ENCODE data around the gene LINS1. TPM values are rescaled to one million over a fixed set of nuclear protein-coding genes. Genes with fewer than 3 reads are reported as not detected.

Gene LINS1
- total RNA-seq, 1 donor from 2014 or later: 17.0 TPM

DNA sequence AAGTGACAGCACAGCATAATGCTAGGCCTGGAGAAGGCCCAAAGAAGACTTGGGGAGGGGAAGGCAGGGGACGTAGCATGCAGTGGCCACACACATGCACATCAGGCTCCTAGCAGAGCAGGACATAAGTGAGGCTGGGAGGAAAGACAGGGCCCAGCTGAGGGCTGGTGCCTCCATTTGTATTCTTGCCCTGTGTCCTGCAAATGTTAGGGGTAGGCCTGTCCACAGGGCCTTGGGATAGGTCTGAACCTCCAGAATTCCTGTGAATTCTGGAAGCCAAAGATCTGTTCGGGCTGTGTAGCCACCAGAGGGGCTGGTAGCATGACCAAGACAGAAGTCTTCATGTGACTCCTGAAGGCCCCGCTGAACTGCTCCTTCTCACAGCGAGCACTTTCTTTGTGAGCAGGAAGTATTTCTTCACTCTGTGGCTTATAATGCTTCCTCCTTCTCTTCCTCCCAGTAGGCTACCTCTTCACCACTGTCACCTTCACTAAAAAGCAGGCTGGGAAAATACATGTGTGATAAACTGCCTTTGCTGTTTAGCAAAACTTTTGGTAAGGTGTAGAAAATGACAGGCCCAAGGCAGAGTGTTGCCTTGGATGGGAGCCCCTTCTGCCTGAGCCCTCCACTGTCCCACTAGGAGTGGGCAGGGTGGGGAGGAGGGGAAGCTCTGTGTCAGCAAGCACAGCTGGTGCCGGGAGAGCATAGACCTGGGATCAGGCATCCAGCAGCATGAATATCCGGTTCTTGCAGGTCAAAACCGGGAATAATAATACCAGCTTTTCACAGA lies 81.7 kb downstream of the LINS1 start:
- H3K9me3 Mint-ChIP-seq: peaks cover 11% of the 10 kb centered on the region
- no peak for TF ChIP-seq CTCF (IDR thresholded peaks at IDR 0.05; ENCODE audit: unreplicated experiment)
- H3K27me3 Mint-ChIP-seq (ENCODE audit: low read depth): peaks cover 10% of the 10 kb centered on the region
- H3K4me3 Mint-ChIP-seq: no peak overlapping the region
- H3K4me1 Mint-ChIP-seq: no peaks in the 10 kb centered on the region
- no peak overlapping the region for H3K27ac Mint-ChIP-seq
- H3K36me3 Mint-ChIP-seq: no peaks in the 10 kb centered on the region
- no peak for DNase-seq (ENCODE audit: low spot score in 2 of 2, unreplicated experiment in 2 of 2)

DNA sequence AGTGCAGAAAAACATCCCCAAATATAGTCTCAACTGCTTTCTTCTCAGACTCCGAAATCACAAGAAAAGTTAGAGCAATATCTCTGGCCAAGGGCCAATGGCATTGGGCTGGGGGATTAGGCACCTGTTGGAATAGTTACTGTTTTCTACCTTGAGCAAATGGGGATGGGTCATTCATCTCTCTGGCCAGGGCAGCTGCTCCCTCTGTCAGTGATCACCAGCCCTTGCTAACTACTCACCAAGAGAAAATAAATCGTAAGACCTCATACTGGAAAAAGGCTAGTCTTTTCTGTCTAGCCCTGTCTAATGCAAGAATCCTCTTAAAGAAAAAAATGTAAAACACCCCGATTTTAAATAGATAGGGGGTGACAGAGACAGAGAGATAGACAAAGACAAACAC lies 84.1 kb downstream of the LINS1 start:
- no peak overlapping the region for H3K27ac Mint-ChIP-seq
- no peak for TF ChIP-seq CTCF (IDR thresholded peaks at IDR 0.05; ENCODE audit: unreplicated experiment)
- DNase-seq (ENCODE audit: low spot score in 2 of 2, unreplicated experiment in 2 of 2): no peak
- H3K9me3 Mint-ChIP-seq: peaks cover 6% of the 10 kb centered on the region
- no peaks in the 10 kb centered on the region for H3K4me1 Mint-ChIP-seq
- no peaks in the 10 kb centered on the region for H3K36me3 Mint-ChIP-seq
- peaks cover 12% of the 10 kb centered on the region for H3K27me3 Mint-ChIP-seq (ENCODE audit: low read depth)
- no peak overlapping the region for H3K4me3 Mint-ChIP-seq

Other genes with a start within 250 kb of the LINS1 start
- gene CERS3, start 73.2 kb downstream of the LINS1 start, total RNA-seq: 0.23 to 0.69 TPM in 2 of 3 replicates, not detected in the other
- gene ASB7, start 405 bp upstream of the LINS1 start, total RNA-seq: 14.4 to 16.0 TPM (median 15.5 TPM) in 3 replicates

Measured in mesothelial cell of epicardium (in vitro differentiated cells).